ENCODE results near the gene SCN4B. TPM values are rescaled to one million over a fixed set of nuclear protein-coding genes. Genes with fewer than 3 reads are reported as not detected.

Gene SCN4B
- total and polyA plus RNA-seq, 2 of the 4 experiments (the other 2 are of a cell fraction): 0.18 to 0.44 TPM

DNA sequence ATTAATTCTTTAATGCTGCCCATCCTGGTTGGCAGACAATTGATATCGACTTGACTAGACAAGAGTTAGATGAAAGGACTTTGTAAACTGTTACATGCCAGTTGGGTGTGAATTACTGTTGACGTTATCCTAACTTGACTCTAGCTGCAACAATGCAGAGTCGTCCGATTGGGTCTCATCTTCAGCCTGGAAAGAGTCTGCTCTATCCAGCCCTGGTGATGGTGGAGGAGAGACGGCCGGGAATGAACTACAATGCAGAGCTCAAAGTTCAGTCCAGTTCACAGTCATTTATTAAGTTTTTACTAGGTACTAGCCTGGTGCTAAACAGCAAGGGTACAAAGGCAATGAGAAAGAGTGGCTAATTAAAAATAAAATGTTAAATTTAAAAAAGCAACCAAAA, 60.9 kb downstream of the SCN4B start:
- Histone ChIP-seq H3K4ac (ENCODE audit: low read depth, low read length) (no peak overlapping the region), H2AK5ac (ENCODE audit: low read depth, low read length) (no peak overlapping the region), H3K14ac (replicated peaks; ENCODE audit: low read depth, low read length) (no peak overlapping the region), H3K56ac (ENCODE audit: extremely low read depth, insufficient read depth, low read length) (no peak overlapping the region), H3K18ac (ENCODE audit: low read depth, low read length) (no peak overlapping the region), H2BK15ac (ENCODE audit: low read depth, low read length) (no peak overlapping the region), H4K5ac (ENCODE audit: low read depth, low read length) (no peak overlapping the region), H3K79me1 (ENCODE audit: low read depth in 1 of 2, low read length in 2 of 2) (no peaks in the 10 kb centered on the region), H3K9me3 (ENCODE audit: control insufficient read depth, insufficient read depth, low read length) (no peaks in the 10 kb centered on the region), H3K27me3 (ENCODE audit: control insufficient read depth, insufficient read depth, low read length) (no peaks in the 10 kb centered on the region; the same call in none of the 2 replicates), H3K4me2 (ENCODE audit: low read depth, low read length) (no peak overlapping the region), H2AK9ac (replicated peaks; ENCODE audit: low read depth, low read length, poor library complexity) (no peak overlapping the region), H2AFZ (replicated peaks; ENCODE audit: low read length, poor library complexity) (no peak overlapping the region), H3K4me3 (ENCODE audit: insufficient read depth, low read depth, low read length) (no peak overlapping the region), H2BK20ac (ENCODE audit: low read depth, low read length) (no peak overlapping the region), H4K20me1 (ENCODE audit: insufficient read depth, low read length) (no peaks in the 10 kb centered on the region), H2BK120ac (ENCODE audit: low read depth, low read length) (no peak overlapping the region), H3K9ac (ENCODE audit: low read depth, low read length) (no peak overlapping the region), H3K27ac (ENCODE audit: insufficient read depth, low read length) (no peak overlapping the region), H3K9me1 (ENCODE audit: insufficient read depth, low read length) (no peaks in the 10 kb centered on the region), H4K91ac (ENCODE audit: insufficient read depth, low read depth, low read length) (no peak overlapping the region), H3K4me1 (ENCODE audit: control insufficient read depth, insufficient read depth, low read length) (no peaks in the 10 kb centered on the region), H2BK5ac (ENCODE audit: low read depth, low read length, poor library complexity, severe bottlenecking) (no peak overlapping the region), H3K23ac (ENCODE audit: low read depth, low read length) (no peak overlapping the region), H3K36me3 (ENCODE audit: control insufficient read depth, insufficient read depth, low read length) (no peaks in the 10 kb centered on the region), H4K8ac (ENCODE audit: low read depth in 2 of 2, low read length in 2 of 2) (no peak overlapping the region)
- no CpG with 5 or more reads among the region's 6 CpGs for WGBS, 2 experiments (ENCODE audit: extremely low coverage in 2 of 2, insufficient read length in 1 of 2)
- ChIA-PET CTCF (no interaction called here), POLR2A (ENCODE audit: unreplicated experiment) (no interaction called here)
- intact Hi-C loops (cut with micrococcal nuclease) (no loop called here), in situ Hi-C loops (cut with MboI; ENCODE audit: low sequenced_read_pairs) (no loop called here), dilution Hi-C loops (cut with HindIII; ENCODE audit: low sequenced_read_pairs, unreplicated experiment) (no loop called here)
- DNase-seq: no peak
- BruUV-seq (replicated peaks): no TSS peak
- ATAC-seq (ENCODE audit: low read depth): no peak
- no peak for TF ChIP-seq NFE2L2 (IDR thresholded peaks at IDR 0.05; ENCODE audit: low read depth, low read length)
- TF ChIP-seq MAFK (IDR thresholded peaks at IDR 0.05; ENCODE audit: low read depth, low read length): no peak
- no peak for TF ChIP-seq MAZ (IDR thresholded peaks at IDR 0.05; ENCODE audit: borderline replicate concordance, low read depth, low read length)
- TF ChIP-seq CEBPB (IDR thresholded peaks at IDR 0.05; ENCODE audit: low read depth, low read length): no peak
- no peak for TF ChIP-seq SMC3 (IDR thresholded peaks at IDR 0.05; ENCODE audit: low read depth, low read length)
- TF ChIP-seq CHD1 (IDR thresholded peaks at IDR 0.05; ENCODE audit: low read depth, low read length): no peak
- no peak for TF ChIP-seq RFX5 (IDR thresholded peaks at IDR 0.05; ENCODE audit: low read depth, low read length)
- no peak for TF ChIP-seq BHLHE40 (IDR thresholded peaks at IDR 0.05; ENCODE audit: low read depth, low read length)
- no peak for TF ChIP-seq FOS (IDR thresholded peaks at IDR 0.05; ENCODE audit: low read depth, low read length)
- TF ChIP-seq, protein P1, sequence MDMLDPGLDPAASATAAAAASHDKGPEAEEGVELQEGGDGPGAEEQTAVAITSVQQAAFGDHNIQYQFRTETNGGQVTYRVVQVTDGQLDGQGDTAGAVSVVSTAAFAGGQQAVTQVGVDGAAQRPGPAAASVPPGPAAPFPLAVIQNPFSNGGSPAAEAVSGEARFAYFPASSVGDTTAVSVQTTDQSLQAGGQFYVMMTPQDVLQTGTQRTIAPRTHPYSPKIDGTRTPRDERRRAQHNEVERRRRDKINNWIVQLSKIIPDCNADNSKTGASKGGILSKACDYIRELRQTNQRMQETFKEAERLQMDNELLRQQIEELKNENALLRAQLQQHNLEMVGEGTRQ (IDR thresholded peaks at IDR 0.05; ENCODE audit: low read depth, low read length): no peak
- TF ChIP-seq MXI1 (IDR thresholded peaks at IDR 0.05; ENCODE audit: borderline replicate concordance, low read depth, low read length): no peak
- TF ChIP-seq RCOR1 (IDR thresholded peaks at IDR 0.05; ENCODE audit: insufficient replicate concordance, low read length): no peak
- TF ChIP-seq RAD21 (IDR thresholded peaks at IDR 0.05; ENCODE audit: low read length): no peak
- TF ChIP-seq CTCF (conservative IDR thresholded peaks at IDR 0.05; ENCODE audit: low read depth, low read length): no peak
- TF ChIP-seq POLR2A (IDR thresholded peaks at IDR 0.05; ENCODE audit: low read depth, low read length): no peak
- TF ChIP-seq ELK1 (IDR thresholded peaks at IDR 0.05; ENCODE audit: borderline replicate concordance, low read depth, low read length): no peak
